C4-2B (cell line): ENCODE measurements around the gene LRRC27.

Experiments
- H3K27ac ChIP-seq: fragments of 450-650 bp; 2 replicates; pipeline ENCODE4 v1.5.1; 2017
- CTCF ChIP-seq: fragments of 450-650 bp; conservative IDR thresholded peaks from 2 replicates; pipeline ENCODE4 v1.5.1; 2017; ENCODE audit warnings: mild to moderate bottlenecking
- ZFX ChIP-seq: fragments of 450-650 bp; IDR thresholded peaks from 2 replicates; pipeline ENCODE4 v1.6.1; 2017

The LRRC27 gene

DNA sequence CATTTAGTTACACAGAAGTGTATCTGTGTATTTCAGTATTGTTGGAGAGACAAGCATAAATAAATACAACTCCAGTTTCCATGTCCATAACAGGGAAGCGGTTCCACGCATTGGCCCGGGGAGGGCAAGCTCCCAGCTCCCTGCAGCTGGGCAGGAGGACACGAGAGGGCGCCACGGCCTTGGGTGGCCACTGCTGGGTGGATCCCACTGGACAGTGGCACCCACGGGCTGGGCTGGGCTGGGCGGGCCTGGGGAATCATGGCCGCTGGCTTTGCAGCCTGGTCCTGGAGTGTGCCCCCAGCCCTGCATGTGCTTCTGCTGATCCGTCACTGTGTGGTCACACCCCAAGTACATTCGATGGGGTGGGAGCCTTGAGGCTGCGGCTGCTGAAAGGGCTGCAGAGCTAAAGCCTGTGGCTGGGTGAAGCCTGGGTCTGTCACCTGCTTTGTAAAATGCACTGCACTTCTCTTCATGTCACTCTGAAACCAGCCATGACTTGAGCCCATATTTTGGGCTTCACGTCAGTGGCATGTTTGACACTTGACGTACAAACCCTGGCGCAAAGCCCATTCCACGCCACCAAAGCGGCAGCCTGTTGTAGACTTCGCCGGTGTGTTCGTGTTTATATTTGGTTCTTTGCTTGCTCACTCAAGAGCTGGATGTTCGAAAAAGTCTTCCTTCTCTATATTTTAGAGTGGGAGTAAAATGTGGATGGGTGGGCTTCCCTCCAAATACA lies 27.5 kb downstream of the LRRC27 start:
- TF ChIP-seq CTCF (peak; percentile 21), ZFX (no peak)

GRCh38 chr10:132360766-132361447 lies 28.9 kb downstream of the LRRC27 start:
- TF ChIP-seq CTCF (peak; percentile 94), ZFX (no peak)
- H3K27ac ChIP-seq = no peak overlapping the region

More for the DNA sequence above, 27.5 kb downstream of the LRRC27 start:
- no peak overlapping the region for H3K27ac ChIP-seq

GRCh38 chr10:132361581-132362101 lies 29.6 kb downstream of the LRRC27 start:
- no peak overlapping the region for H3K27ac ChIP-seq
- TF ChIP-seq CTCF (no peak), ZFX (no peak)

- no peak for TF ChIP-seq CTCF
- no peak for TF ChIP-seq ZFX
- H3K27ac ChIP-seq = no peak overlapping the region
Measured at GRCh38 chr10:132362151-132362611, 30.2 kb downstream of the LRRC27 start.

GRCh38 chr10:132363376-132363775 lies 31.4 kb downstream of the LRRC27 start:
- H3K27ac ChIP-seq = no peak overlapping the region
- no peak for TF ChIP-seq ZFX
- TF ChIP-seq CTCF = no peak

- H3K27ac ChIP-seq = no peak overlapping the region
Measured at GRCh38 chr10:132363921-132364593, 32.1 kb downstream of the LRRC27 start.

More at GRCh38 chr10:132363921-132364593, 32.1 kb downstream of the LRRC27 start:
- TF ChIP-seq CTCF (no peak), ZFX (no peak)
